ENCODE measurements around the gene DKK3. TPM values are rescaled to one million over a fixed set of nuclear protein-coding genes. Genes with fewer than 3 reads are reported as not detected.

The DKK3 gene
- total RNA-seq, 6 experiments from 2014 or later: 3.0 to 16.9 (median 5.5) TPM

DNA sequence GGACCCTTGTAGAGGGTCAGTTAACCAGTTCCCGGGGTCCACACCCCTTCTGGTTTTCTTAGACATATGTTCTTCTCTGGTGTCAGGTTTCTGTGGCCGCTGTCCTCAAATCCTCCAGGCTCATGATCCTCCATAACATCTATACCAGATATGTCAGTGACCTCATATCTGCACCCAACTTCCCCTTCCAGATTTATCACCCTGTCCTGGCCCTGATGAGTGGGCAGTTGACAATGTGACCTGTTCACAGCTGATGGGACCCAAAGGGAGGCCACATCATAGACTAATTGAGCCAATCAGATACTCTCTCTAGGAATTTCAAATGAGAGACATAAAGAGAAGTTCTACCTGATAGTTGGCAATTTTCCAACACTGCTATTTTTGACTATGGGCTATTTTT lies 5.1 kb downstream of the DKK3 start:
- no peak overlapping the region for H3K27ac ChIP-seq
- intact Hi-C loops (cut with DNase I): no loop called here
- peaks cover 0 to 5% of the 10 kb centered on the region in 2 donors for H3K27me3 ChIP-seq
- H3K4me1 ChIP-seq: peaks cover 0 to 4% (median 0%) of the 10 kb centered on the region in 4 donors
- H3K36me3 ChIP-seq: no peaks in the 10 kb centered on the region
- TF ChIP-seq POLR2A (IDR thresholded peaks at IDR 0.05): no peak
- TF ChIP-seq, protein P1, sequence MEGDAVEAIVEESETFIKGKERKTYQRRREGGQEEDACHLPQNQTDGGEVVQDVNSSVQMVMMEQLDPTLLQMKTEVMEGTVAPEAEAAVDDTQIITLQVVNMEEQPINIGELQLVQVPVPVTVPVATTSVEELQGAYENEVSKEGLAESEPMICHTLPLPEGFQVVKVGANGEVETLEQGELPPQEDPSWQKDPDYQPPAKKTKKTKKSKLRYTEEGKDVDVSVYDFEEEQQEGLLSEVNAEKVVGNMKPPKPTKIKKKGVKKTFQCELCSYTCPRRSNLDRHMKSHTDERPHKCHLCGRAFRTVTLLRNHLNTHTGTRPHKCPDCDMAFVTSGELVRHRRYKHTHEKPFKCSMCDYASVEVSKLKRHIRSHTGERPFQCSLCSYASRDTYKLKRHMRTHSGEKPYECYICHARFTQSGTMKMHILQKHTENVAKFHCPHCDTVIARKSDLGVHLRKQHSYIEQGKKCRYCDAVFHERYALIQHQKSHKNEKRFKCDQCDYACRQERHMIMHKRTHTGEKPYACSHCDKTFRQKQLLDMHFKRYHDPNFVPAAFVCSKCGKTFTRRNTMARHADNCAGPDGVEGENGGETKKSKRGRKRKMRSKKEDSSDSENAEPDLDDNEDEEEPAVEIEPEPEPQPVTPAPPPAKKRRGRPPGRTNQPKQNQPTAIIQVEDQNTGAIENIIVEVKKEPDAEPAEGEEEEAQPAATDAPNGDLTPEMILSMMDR (IDR thresholded peaks at IDR 0.05): no peak
- H3K9me3 ChIP-seq: no peaks in the 10 kb centered on the region
- H3K4me3 ChIP-seq: no peak overlapping the region
- 100% methylated on average over 2 of the region's 2 CpGs for WGBS (ENCODE audit: insufficient coverage, low coverage, low lambda C conversion rate, missing lambda C conversion rate)
- no peak for ATAC-seq
- no peak for DNase-seq

DNA sequence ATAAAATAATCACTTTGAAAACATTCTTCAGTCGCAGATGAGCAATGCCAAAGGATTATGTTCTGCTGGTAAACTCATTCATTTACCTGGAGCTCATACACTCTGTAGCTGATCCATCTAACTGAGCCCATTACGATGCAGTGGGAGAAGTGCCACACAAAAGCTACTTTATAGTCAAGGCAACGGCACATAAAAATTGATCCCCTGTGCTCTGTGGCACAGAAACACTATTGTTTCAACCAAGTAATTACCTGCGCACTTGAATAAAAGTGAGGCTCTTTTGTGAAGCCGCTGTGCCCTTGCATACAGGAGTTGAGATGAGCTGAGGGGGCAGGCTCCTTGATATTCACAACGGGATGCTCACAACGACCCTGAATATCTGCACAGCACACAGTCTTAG lies 7.2 kb downstream of the DKK3 start:
- Histone ChIP-seq H3K27me3 (no peaks in the 10 kb centered on the region), H3K4me1 (peaks cover 0 to 3% (median 0%) of the 10 kb centered on the region in 4 donors), H3K27ac (no peak overlapping the region), H3K9me3 (no peaks in the 10 kb centered on the region), H3K36me3 (no peaks in the 10 kb centered on the region), H3K4me3 (no peak overlapping the region)
- DNase-seq (no peak), ATAC-seq (no peak)
- WGBS (ENCODE audit: insufficient coverage, low coverage, low lambda C conversion rate, missing lambda C conversion rate): 91% methylated on average over 3 of the region's 7 CpGs
- TF ChIP-seq POLR2A (IDR thresholded peaks at IDR 0.05): no peak
- TF ChIP-seq, protein P1 (IDR thresholded peaks at IDR 0.05): no peak
- intact Hi-C loops (cut with DNase I): no loop called here

DNA sequence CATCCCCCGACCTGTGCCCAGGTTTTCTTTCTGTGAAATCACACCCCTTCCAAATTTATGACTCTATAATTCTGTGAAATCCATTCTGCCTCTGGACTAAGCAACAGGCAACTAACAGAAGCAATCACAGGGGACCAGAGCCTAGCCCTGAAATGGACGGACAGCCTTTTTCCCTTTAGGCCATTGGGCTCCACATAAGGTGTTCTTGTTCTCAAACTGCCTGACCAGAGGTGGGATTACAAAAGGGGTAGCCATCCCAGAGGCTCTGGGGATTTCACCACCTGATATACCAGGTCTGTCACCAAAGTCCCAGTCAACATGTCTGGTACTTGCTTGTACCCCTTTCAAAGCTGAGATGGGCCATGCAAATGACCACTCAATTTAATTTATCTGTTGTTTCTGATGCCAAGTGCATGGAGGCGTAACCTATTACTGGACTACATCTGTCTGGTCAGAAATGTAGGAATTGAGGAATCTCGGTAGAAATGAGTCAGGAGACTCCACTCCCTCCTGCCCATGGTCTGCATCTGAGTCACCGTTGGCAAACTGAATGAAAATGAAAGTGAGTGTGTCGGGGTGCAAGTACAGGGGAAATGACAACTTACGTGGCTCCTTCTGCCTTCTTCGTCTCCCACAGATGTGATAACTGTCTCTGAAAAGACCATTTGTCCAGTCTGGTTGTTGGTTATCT lies 10.2 kb downstream of the DKK3 start:
- DNase-seq (no peak), ATAC-seq (no peak)
- H3K27me3 ChIP-seq: no peaks in the 10 kb centered on the region
- 67% methylated on average over 8 of the region's 8 CpGs for WGBS (ENCODE audit: insufficient coverage, low coverage, low lambda C conversion rate, missing lambda C conversion rate)
- intact Hi-C loops (cut with DNase I): no loop called here
- no peaks in the 10 kb centered on the region for H3K36me3 ChIP-seq
- H3K4me3 ChIP-seq: no peak overlapping the region
- H3K9me3 ChIP-seq: no peaks in the 10 kb centered on the region
- TF ChIP-seq, protein P1 (IDR thresholded peaks at IDR 0.05): no peak
- TF ChIP-seq POLR2A (IDR thresholded peaks at IDR 0.05): no peak
- H3K4me1 ChIP-seq: no peaks in the 10 kb centered on the region
- H3K27ac ChIP-seq: no peak overlapping the region

DNA sequence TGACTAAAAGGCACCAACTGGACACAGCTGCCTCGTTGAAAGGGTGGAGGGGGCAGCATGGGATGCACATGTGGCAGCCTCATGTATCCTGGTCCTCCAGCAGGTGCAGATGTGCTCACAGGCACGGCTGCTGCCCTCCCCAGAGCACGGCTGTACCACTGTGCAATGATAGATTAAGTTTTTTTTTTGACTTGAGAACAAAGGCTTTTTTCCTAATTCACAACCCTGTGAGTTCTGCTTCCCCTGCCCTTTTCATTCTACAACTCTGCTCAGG lies 11.4 kb downstream of the DKK3 start:
- intact Hi-C loops (cut with DNase I): no loop called here
- no peak for ATAC-seq
- DNase-seq: no peak
- Histone ChIP-seq H3K27me3 (no peaks in the 10 kb centered on the region), H3K9me3 (no peaks in the 10 kb centered on the region), H3K36me3 (no peaks in the 10 kb centered on the region), H3K27ac (no peak overlapping the region), H3K4me3 (no peak overlapping the region), H3K4me1 (peaks cover 0 to 12% (median 3%) of the 10 kb centered on the region in 4 donors)
- TF ChIP-seq, protein P1 (IDR thresholded peaks at IDR 0.05): no peak
- no peak for TF ChIP-seq POLR2A (IDR thresholded peaks at IDR 0.05)
- no CpG with 5 or more reads among the region's 3 CpGs for WGBS (ENCODE audit: insufficient coverage, low coverage, low lambda C conversion rate, missing lambda C conversion rate)

Measured in right lobe of liver (tissue), 6 donors.